K562 (cell line): ENCODE results near the gene EGFR. TPM values are rescaled to one million over a fixed set of nuclear protein-coding genes. Genes with fewer than 3 reads are reported as not detected.

Experiments used
- ATAC-seq: fragments of 200-7000 bp; cut with Tn5 transposase; 3 replicates; pipeline ENCODE4 v1.9.1; 2020; ENCODE audit warnings: moderate library complexity
- BruUV-seq: library from RNA; stranded (reverse); fragments of 400-500 nt; replicated peaks from 2 replicates; lab custom pipeline; 2021; lab: Mats Ljungman, UMichigan
- CTCF ChIA-PET: fragments of 300-600 bp; formaldehyde crosslinking; extraction: SDS; loops from one replicate; lab custom pipeline; 2021; ENCODE audit warnings: low intra/inter-chr PET ratio; lab: Yijun Ruan, JAX
- POLR2A ChIA-PET: fragments of 300-600, 350-650 bp; sonication (Branson Sonifier 250); formaldehyde crosslinking; extraction: SDS; loops from one replicate; lab custom pipeline; 2021; ENCODE audit warnings: antibody characterized with exemption, inconsistent platforms; lab: Yijun Ruan, JAX
- DNase-seq, 4 experiments: peaks; one replicate each; pipeline versions ENCODE4 v3.0.0 to v3.0.0-alpha.2; 2011 to 2018; ENCODE audit warnings: low spot score in 3 of 4, mixed read lengths in 3 of 4; ENCODE audit errors: extremely low read depth in 1 of 4
- FAIRE-seq: peaks from 2 replicates; lab custom pipeline; 2011; peaks lifted over from hg19 to GRCh38; lab: Jason Lieb, UNC
- H2AFZ ChIP-seq: 2 replicates; pipeline ENCODE4 v1.6.0; 2011; ENCODE audit warnings: low read depth, low read length, control low read depth, inconsistent platforms
- H3K27ac ChIP-seq: fragments of 200-600 bp; 3 replicates; pipeline ENCODE4 v1.8.0; 2011; ENCODE audit warnings: low read depth, mild to moderate bottlenecking, control low read depth, inconsistent platforms, low read length, moderate library complexity, mixed read lengths; ENCODE audit errors: extremely low read depth
- H3K27me3 ChIP-seq, 2 experiments: fragments of 300-600 bp in 1 of 2; 2 replicates in 1 of 2; 3 replicates in 1 of 2; pipeline versions ENCODE4 v1.6.0 to v1.8.0; 2011; ENCODE audit warnings: inconsistent platforms in 2 of 2, low read length in 2 of 2, mild to moderate bottlenecking in 1 of 2, mixed read lengths in 1 of 2, moderate library complexity in 1 of 2; ENCODE audit not compliant: control insufficient read depth in 2 of 2, insufficient read depth in 2 of 2
- H3K36me3 ChIP-seq: fragments of 300-600 bp; 3 replicates; pipeline ENCODE4 v1.8.0; 2011; ENCODE audit warnings: mild to moderate bottlenecking, low read length, inconsistent platforms; ENCODE audit not compliant: control insufficient read depth, insufficient read depth
- H3K4me1 ChIP-seq, 2 experiments: fragments of 200-600 bp in 1 of 2; replicated peaks in 1 of 2; 2 replicates in 1 of 2; 3 replicates in 1 of 2; pipeline versions ENCODE4 v1.5.1 to v1.8.0; 2011; ENCODE audit warnings: inconsistent platforms in 2 of 2, low read length in 2 of 2, mild to moderate bottlenecking in 1 of 2, mixed read lengths in 1 of 2, moderate library complexity in 1 of 2; ENCODE audit not compliant: control insufficient read depth in 2 of 2, insufficient read depth in 2 of 2
- H3K4me2 ChIP-seq: 2 replicates; pipeline ENCODE4 v1.6.1; 2011; ENCODE audit warnings: low read length, control low read depth, inconsistent platforms, mixed read lengths; ENCODE audit not compliant: insufficient read depth
- H3K4me3 ChIP-seq: fragments of 200-600 bp; sonication (generic), shearing (Covaris generic); 2 replicates; pipeline ENCODE4 v1.5.1; 2016; ENCODE audit warnings: control low read depth, inconsistent platforms
- H3K79me2 ChIP-seq: fragments of 200-600 bp; 3 replicates; pipeline ENCODE4 v1.8.0; 2011; ENCODE audit warnings: low read length, inconsistent platforms; ENCODE audit not compliant: control insufficient read depth, insufficient read depth
- H3K9ac ChIP-seq, 2 experiments: 2 replicates each; pipeline versions ENCODE4 v1.6.0 to v1.6.1; 2011; ENCODE audit warnings: low read depth in 2 of 2, low read length in 2 of 2, control low read depth in 1 of 2, inconsistent platforms in 1 of 2, mild to moderate bottlenecking in 1 of 2, mixed read lengths in 1 of 2; ENCODE audit not compliant: insufficient read depth in 1 of 2
- H3K9me1 ChIP-seq: one replicate; pipeline ENCODE4 v1.6.0; 2011; ENCODE audit warnings: inconsistent platforms, mild to moderate bottlenecking, low read length, moderate library complexity; ENCODE audit not compliant: control insufficient read depth, insufficient read depth
- H3K9me3 ChIP-seq: replicated peaks from 2 replicates; pipeline ENCODE4 v1.5.1; 2011; ENCODE audit warnings: low read depth, low read length, inconsistent platforms; ENCODE audit not compliant: control insufficient read depth, insufficient read depth
- H4K20me1 ChIP-seq: replicated peaks from 2 replicates; pipeline ENCODE4 v1.6.1; 2011; ENCODE audit warnings: low read length, inconsistent platforms, mixed read lengths; ENCODE audit not compliant: control insufficient read depth, insufficient read depth
- FOSL1 ChIP-seq: fragments of 200-800 bp; sonication (Bioruptor generic); conservative IDR thresholded peaks from 2 replicates; pipeline ENCODE4 v1.6.1; 2016; ENCODE audit warnings: missing genetic modification characterization, missing compliant biosample characterization
- JUND ChIP-seq, 2 experiments: IDR thresholded peaks; 2 replicates in 1 of 2; 3 replicates in 1 of 2; pipeline ENCODE4 v1.6.1; 2011; ENCODE audit warnings: borderline replicate concordance in 2 of 2, low read depth in 2 of 2, low read length in 2 of 2, improper control_type of control experiment in 1 of 2, missing biosample characterization in 1 of 2, missing genetic modification characterization in 1 of 2, missing genetic modification reagents in 1 of 2
- KDM4B ChIP-seq, 2 experiments: fragments of 450-650 bp in 1 of 2; sonication (generic) in 1 of 2; IDR thresholded peaks; 2 replicates each; pipeline ENCODE4 v1.6.1; 2016 to 2017; ENCODE audit warnings: borderline replicate concordance in 2 of 2, antibody characterized with exemption in 1 of 2, low read depth in 1 of 2, mild to moderate bottlenecking in 1 of 2
- NFE2L1 ChIP-seq: fragments of 450-650 bp; IDR thresholded peaks from 2 replicates; pipeline ENCODE4 v1.6.1; 2016; ENCODE audit warnings: missing genetic modification characterization, low read depth, mild to moderate bottlenecking, missing compliant biosample characterization, moderate library complexity, borderline replicate concordance
- TSHZ1 ChIP-seq: fragments of 250-450 bp; sonication (Bioruptor Pico); IDR thresholded peaks from 2 replicates; pipeline ENCODE4 v1.4.0; 2020; ENCODE audit warnings: mild to moderate bottlenecking, moderate library complexity
- XRCC3 ChIP-seq: fragments of 450-650 bp; IDR thresholded peaks from 2 replicates; pipeline ENCODE4 v1.6.1; 2017; ENCODE audit warnings: mild to moderate bottlenecking, moderate library complexity
- ZNF408 ChIP-seq: fragments of 250-450 bp; sonication (Bioruptor Pico); IDR thresholded peaks from 2 replicates; pipeline ENCODE4 v1.4.0; 2020; ENCODE audit warnings: low read depth, mild to moderate bottlenecking, moderate library complexity
- WGBS: fragments of 100-300 bp; shearing (Covaris generic); methylation state at CpG from one replicate; pipeline ENCODE4 v1.1.6; 2016; ENCODE audit warnings: low coverage, mixed read lengths; ENCODE audit not compliant: insufficient coverage; ENCODE audit errors: missing lambda C conversion rate; 5-methylcytosine and 5-hydroxymethylcytosine counted together
- in situ Hi-C: fragments of 300-500 bp; cut with MboI; formaldehyde crosslinking; loops from 4 replicates; pipeline ENCODE4 v1.15.0; 2018; ENCODE audit warnings: inconsistent platforms, mixed read lengths
- intact Hi-C: fragments of 100-400 bp; cut with micrococcal nuclease; formaldehyde crosslinking; loops from 2 replicates; pipeline ENCODE4 v1.14.2; 2022
- polyA plus RNA-seq, 8 experiments: library from polyadenylated mRNA; depleted of rRNA in 4 of 8; stranded (reverse) in 5 of 8; unstranded in 3 of 8; fragments of >200 nt; fragmentation: Nextera tagmentation in 2 of 8; fragmentation: Illumina TruSeq in 1 of 8; extraction: Ambion mirVana in 2 of 8; extraction: Trizol in 1 of 8; gene quantifications; 2 replicates each; pipeline versions ENCODE4 v1.2.1 to v1.2.3, GENCODE V29; 2011 to 2014; ENCODE audit warnings: inconsistent platforms in 1 of 8, missing spikeins in 1 of 8
- total RNA-seq, 7 experiments: library from RNA; depleted of rRNA in 6 of 7; stranded (reverse); fragments of >200 nt in 6 of 7; fragmentation: Illumina TruSeq in 2 of 7; extraction: Trizol in 2 of 7; gene quantifications; 2 replicates each; pipeline versions ENCODE4 v1.2.1 to v1.2.3, GENCODE V29; 2011 to 2021; ENCODE audit warnings: low replicate concordance in 1 of 7
- TF ChIP-seq, protein P1 (sequence below): fragments of 450-650 bp; formaldehyde crosslinking; IDR thresholded peaks from 2 replicates; pipeline ENCODE4 v1.4.0; 2022; ENCODE audit warnings: missing genetic modification characterization
- TF ChIP-seq, protein P2 (sequence below), 2 experiments: IDR thresholded peaks; 2 replicates each; pipeline ENCODE4 v1.6.1; 2012; ENCODE audit warnings: improper control_type of control experiment in 2 of 2, low read depth in 2 of 2, low read length in 2 of 2, borderline replicate concordance in 1 of 2
- TF ChIP-seq, protein P3 (sequence below), 2 experiments: fragments of 450-650 bp in 1 of 2; sonication (generic) in 1 of 2; formaldehyde crosslinking in 1 of 2; IDR thresholded peaks in 1 of 2; conservative IDR thresholded peaks in 1 of 2; 2 replicates each; pipeline versions ENCODE4 v1.6.1 to v1.8.1; 2016 to 2023; ENCODE audit warnings: mild to moderate bottlenecking in 2 of 2, moderate library complexity in 2 of 2, inconsistent platforms in 1 of 2, missing genetic modification reagents in 1 of 2

The EGFR gene
- total and polyA plus RNA-seq, 9 of the 15 experiments (the other 6 are each of a cell fraction or from before 2014, with no cell fraction given): 0.13 TPM; not detected in 8

- 20% methylated on average over 15 of the region's 15 CpGs for WGBS
- H3K4me2 ChIP-seq: peak overlapping the region; percentile 22; the same call in 1 of the 2 replicates
- no peak overlapping the region for H3K4me3 ChIP-seq
- TF ChIP-seq JUND (IDR thresholded peaks at IDR 0.05; ENCODE audit: borderline replicate concordance, low read depth, low read length) (peak; percentile 69), JUND (tag; IDR thresholded peaks at IDR 0.05; ENCODE audit: borderline replicate concordance, low read depth, low read length) (peak; percentile 49; the same call in 1 of the 3 replicates), KDM4B (IDR thresholded peaks at IDR 0.05; ENCODE audit: borderline replicate concordance in 2 of 2, low read depth in 1 of 2) (no peak), ZNF408 (CRISPR knock-in tag) (no peak), XRCC3 (no peak), TSHZ1 (CRISPR knock-in tag) (no peak), FOSL1 (peak; percentile 79), NFE2L1 (tag) (no peak)
- TF ChIP-seq, protein P1, sequence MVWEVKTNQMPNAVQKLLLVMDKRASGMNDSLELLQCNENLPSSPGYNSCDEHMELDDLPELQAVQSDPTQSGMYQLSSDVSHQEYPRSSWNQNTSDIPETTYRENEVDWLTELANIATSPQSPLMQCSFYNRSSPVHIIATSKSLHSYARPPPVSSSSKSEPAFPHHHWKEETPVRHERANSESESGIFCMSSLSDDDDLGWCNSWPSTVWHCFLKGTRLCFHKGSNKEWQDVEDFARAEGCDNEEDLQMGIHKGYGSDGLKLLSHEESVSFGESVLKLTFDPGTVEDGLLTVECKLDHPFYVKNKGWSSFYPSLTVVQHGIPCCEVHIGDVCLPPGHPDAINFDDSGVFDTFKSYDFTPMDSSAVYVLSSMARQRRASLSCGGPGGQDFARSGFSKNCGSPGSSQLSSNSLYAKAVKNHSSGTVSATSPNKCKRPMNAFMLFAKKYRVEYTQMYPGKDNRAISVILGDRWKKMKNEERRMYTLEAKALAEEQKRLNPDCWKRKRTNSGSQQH (CRISPR knock-in tag): no peak
- TF ChIP-seq, protein P2, sequence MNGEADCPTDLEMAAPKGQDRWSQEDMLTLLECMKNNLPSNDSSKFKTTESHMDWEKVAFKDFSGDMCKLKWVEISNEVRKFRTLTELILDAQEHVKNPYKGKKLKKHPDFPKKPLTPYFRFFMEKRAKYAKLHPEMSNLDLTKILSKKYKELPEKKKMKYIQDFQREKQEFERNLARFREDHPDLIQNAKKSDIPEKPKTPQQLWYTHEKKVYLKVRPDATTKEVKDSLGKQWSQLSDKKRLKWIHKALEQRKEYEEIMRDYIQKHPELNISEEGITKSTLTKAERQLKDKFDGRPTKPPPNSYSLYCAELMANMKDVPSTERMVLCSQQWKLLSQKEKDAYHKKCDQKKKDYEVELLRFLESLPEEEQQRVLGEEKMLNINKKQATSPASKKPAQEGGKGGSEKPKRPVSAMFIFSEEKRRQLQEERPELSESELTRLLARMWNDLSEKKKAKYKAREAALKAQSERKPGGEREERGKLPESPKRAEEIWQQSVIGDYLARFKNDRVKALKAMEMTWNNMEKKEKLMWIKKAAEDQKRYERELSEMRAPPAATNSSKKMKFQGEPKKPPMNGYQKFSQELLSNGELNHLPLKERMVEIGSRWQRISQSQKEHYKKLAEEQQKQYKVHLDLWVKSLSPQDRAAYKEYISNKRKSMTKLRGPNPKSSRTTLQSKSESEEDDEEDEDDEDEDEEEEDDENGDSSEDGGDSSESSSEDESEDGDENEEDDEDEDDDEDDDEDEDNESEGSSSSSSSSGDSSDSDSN (IDR thresholded peaks at IDR 0.05; ENCODE audit: borderline replicate concordance in 1 of 2, low read depth in 2 of 2, low read length in 2 of 2): no peak
- TF ChIP-seq, protein P3, sequence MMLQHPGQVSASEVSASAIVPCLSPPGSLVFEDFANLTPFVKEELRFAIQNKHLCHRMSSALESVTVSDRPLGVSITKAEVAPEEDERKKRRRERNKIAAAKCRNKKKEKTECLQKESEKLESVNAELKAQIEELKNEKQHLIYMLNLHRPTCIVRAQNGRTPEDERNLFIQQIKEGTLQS (IDR thresholded peaks at IDR 0.05): peak; percentile 71
- TF ChIP-seq, protein P3 (CRISPR knock-in tag; conservative IDR thresholded peaks at IDR 0.05): no peak
- H3K27me3 ChIP-seq: peaks cover 4 to 36% of the 10 kb centered on the region in 2 experiments; a peak in 4 of 5 replicates
- no peak for FAIRE-seq
- H4K20me1 ChIP-seq: no peaks in the 10 kb centered on the region
- intact Hi-C loops: no loop called here
- no peak overlapping the region for H3K27ac ChIP-seq
- in situ Hi-C loops: no loop called here
- H3K79me2 ChIP-seq: no peaks in the 10 kb centered on the region
- no peaks in the 10 kb centered on the region for H3K9me3 ChIP-seq
- BruUV-seq: no TSS peak
- H3K4me1 ChIP-seq: peaks cover 0 to 5% of the 10 kb centered on the region in 2 experiments; a peak in 3 of 5 replicates
- H3K36me3 ChIP-seq: no peaks in the 10 kb centered on the region
- no peak overlapping the region for H3K9ac ChIP-seq
- ChIA-PET CTCF (no interaction called here), POLR2A (interaction anchor here (0.6 kb wide), 1 partner anchor 55 kb away, joined by 3 read pairs; no protein-coding TSS in a partner anchor)
- no peaks in the 10 kb centered on the region for H3K9me1 ChIP-seq
- H2AFZ ChIP-seq: peak overlapping the region; percentile 24; the same call in 1 of the 2 replicates
- peak in 3 of 4 experiments; percentile 17 to 28 (median 24) for DNase-seq
- ATAC-seq: peak; percentile 60; the same call in 2 of the 3 replicates
Measured at GRCh38 chr7:55185941-55186609, 167.3 kb downstream of the EGFR start.
